ENCODE results near the gene EIF4EBP2.

EIF4EBP2 gene

DNA sequence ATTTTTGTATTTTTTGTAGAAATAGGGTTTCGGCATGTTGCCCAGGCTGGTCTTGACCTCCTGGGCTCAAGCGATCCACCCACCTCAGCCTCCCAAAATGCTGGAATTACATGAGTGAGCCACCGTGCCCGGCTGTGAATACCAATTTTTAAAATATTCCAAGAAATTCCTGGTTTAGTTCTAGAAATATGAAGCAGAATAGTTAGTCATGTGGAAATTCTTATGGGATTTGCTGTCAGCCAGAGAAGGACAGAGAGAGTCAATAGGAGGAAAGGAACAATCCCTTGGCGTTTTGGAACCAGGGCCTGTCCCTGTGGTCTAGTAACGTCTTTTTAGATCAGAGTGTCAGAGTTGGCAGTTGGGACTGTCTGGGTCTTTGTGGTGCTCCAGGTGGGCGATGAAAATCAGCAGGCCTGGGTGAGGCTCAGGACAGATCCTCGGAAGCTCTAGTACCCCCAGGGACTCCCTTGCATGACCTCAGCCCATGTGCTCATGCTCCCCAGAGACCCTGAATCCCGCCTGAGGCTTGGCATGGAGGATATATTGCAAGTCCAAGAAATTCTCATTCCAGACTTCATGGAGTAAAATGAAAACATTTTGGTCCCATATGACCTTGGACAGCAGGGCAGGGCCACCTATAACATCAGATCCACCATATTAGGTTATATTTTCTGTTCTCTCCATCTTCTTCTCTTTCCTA lies 29.8 kb downstream of the EIF4EBP2 start:
- DNase-seq, result no peak

- DNase-seq, result no peak
These were observed 31.5 kb downstream of the EIF4EBP2 start for GRCh38 chr10:70435241-70436085.

- DNase-seq, result no peak
These were observed 33.8 kb downstream of the EIF4EBP2 start for GRCh38 chr10:70437721-70438120.

DNA sequence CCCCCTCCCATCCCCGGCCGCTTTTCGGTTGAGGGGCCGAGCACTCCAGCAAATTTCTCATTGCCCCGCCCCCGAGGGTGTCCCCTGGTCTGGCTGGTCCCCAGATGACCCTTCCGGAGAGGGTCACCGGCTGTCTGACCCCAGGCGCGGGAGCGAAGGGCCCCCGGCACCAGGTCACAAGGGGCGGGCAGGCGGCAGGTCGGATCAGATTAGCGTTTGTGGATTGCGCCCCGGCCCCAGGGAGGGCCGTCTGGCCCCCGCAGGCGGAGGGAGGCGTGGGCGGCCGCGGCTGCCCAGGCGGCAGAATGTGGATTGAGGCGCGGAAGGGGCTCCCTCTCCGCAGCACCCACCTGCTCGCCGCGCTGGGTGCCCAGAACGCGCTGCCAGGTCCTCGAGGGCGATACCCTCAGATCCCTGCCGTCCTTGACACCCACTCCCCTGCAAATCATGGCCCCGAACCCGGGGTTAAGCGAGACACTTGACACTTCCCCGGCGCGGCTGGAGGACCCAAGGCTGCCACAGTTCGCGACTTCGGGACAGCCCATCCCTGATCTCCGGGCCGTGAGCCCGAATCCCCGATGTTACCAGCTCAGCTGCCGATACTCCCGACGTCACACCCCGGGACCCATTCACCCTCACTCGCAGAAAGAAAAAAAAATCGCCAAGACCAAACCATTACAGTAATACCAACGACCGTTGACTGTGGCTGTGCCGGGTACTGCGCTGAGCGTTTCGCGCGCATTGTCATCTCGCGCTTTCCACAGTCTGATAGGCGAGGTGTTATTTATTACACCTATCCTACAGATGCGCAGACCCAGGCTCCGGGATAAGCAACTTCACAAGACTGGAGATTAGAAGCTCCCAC lies 36.6 kb downstream of the EIF4EBP2 start:
- no peak for DNase-seq

GRCh38 chr10:70441161-70441894 lies 37.4 kb downstream of the EIF4EBP2 start, which contains the start of gene NODAL:
Gene NODAL, minus strand, starts transcription at chr10:70441681. Its CDS starts 14 bp downstream, at chr10:70441667.
- no peak for DNase-seq

DNA sequence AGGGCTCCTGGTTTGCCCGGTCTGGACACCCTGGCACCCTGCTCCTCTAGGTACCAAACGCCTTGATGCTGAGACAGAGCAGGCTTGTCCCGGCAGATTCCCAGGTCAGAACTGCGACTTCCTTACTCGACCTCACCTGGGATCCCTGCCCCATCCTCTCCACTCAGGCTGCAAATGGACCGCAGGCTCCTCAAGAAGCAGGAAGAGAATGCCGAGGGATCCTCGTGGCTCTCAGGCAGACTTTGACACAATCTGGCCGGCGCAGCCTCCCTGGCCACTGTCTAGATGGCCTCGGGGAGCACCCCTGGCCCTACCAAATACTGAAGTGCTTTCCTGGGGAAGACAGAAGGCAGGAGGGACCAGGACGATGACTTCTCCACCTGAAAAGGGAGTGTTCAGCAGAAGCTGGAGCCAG lies 38.0 kb downstream of the EIF4EBP2 start:
- DNase-seq, result no peak

GRCh38 chr10:70442332-70442988 lies 38.5 kb downstream of the EIF4EBP2 start:
- DNase-seq, result no peak

GRCh38 chr10:70444744-70445143 lies 40.8 kb downstream of the EIF4EBP2 start:
- no peak for DNase-seq

DNA sequence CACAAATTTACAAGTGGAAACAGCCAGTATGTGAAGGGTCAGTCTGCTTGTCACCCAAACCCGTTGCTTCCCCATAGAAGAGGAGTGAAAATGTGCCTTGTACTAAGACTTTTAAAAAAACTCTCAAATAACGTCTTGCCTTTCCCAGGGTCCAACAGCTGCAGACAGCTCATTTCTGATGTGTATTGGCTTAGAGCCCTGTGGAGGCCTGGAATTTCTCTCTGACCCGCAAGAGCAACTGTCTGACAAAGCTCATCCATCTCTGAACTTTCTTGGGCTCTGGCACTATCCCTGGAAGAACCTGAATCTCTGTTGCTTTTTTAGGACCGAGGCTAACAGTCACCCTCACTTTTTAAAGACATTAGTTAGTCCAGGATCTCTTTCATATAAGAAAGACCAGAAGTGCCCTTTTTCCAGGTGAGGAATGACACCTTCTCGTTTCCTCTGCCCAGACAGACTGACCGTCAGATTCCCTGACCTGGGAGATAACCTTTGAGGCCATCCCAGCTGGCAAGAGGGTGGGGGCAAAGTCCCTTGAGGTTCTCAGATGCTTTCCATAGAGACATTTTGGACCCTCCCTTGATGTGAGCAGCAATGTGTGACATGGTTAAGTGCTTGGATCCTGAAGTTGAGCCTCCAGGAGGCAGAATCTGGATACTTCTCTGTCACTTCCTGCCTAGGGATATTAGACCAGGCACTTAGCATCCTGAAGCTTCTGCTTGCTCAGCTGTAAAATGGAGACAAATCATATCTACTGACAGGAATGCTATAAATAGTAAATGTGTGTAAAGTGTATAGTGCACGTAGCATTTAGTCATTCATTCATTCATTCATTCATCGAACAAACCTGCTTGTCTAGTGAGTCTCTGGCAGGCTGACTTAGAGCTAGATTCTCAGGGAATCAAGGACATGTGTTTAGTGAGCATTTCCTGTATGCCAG lies 42.0 kb downstream of the EIF4EBP2 start:
- DNase-seq, result no peak

DNA sequence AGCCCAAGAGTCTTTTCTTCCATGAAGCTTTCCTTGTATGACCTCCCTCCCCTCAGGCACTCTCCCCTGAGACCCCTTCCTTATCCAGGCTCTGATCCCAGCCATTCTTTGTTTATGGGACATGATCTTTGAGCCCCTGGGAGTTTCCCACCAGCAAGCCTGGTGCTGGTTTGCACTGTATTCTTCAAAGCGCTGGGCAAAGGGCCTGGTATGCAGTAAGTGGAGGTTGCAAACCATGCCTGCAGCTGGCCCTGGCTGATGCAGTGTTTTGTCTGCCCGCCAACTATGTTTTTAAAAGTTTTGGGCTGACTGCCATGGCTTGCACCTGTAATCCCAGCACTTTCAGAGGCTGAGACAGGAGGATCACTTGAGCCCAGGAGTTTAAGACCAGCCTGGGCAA lies 44.3 kb downstream of the EIF4EBP2 start:
- DNase-seq, result no peak

DNA sequence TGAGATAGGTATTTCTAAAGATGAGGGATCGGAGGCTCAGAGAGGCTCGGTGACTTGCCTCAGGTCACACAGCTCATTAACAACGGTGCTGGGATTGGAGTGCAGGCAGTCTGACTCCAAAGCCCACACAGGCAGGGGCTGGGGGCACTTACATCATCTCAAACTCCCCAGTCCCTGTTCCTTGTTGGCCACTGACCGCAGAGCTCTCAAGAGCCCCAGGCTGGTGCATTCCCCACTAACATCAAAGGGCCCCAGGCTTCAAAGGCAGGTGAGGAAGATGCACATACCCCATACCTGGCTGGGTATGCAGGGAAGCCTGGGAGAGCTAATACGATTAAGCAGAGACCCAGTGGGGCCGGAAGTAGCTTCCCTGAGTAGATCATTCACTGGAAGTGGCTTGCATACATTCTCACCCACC lies 51.3 kb downstream of the EIF4EBP2 start:
- DNase-seq, result no peak

- no peak for DNase-seq
These were observed 52.2 kb downstream of the EIF4EBP2 start for GRCh38 chr10:70456164-70456563.

DNA sequence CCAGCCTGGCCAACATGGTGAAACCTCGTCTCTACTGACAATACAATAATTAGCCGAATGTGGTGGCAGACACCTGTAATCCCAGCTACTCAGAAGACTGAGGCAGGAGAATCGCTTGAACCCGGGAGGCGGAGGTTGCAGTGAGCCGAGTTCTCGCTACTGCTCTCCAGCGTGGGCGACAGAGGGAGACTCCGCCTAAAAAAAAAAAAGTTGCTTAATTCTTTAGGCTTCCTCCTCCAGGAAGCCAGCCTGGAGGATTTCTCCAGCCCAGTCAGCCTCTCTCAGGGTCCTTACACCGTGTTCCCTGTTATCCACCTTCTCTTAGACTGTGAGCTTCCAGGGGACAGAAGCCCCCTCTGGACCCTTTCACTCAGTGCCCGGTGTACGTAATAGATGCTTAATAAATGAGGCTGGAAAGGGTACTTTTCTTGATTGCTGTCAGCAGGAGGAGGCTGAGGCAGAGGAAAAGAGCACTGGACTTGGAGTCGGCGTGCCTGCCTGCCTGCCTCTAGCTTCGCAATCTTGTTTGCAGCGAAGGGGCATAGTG lies 53.9 kb downstream of the EIF4EBP2 start:
- no peak for DNase-seq

- no peak for DNase-seq
These were observed 54.5 kb downstream of the EIF4EBP2 start for GRCh38 chr10:70458329-70459060.

GRCh38 chr10:70459061-70459773 lies 55.3 kb downstream of the EIF4EBP2 start:
- no peak for DNase-seq

DNA sequence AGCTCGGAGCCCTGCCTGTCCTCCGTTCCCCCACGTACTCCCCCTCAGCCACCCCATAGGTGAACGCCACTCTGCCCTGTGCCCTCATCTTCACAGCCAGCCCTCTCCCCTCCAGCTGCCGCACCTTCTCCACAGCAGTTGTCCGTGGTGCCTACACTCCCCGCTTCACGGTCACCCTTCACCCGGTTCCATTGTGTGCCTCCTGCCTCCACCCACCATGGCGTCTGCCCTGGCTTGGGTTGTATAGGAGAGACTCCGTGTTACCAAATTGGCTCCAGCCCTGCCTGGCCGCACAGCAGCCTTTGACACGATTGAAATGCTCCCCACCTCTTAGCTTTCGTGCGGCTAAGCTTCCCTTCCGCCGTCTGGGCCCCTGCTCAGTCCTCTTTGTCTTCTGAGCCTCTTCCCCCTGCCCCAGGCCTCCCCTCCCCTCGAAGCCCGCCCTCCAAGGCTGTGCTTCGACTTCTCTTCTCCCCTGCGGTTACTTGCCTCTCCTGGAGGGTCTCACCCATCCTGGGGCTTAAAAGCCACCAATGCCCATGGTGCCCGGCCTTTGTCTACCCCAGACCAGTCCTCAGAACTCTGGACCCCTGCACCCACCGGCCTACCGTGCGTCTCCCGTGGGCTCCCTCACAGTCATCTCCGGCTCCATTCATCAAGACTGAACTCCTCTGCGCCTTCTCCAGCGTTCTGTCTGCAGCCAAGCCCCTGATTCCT lies 56.0 kb downstream of the EIF4EBP2 start:
- DNase-seq, result no peak

DNA sequence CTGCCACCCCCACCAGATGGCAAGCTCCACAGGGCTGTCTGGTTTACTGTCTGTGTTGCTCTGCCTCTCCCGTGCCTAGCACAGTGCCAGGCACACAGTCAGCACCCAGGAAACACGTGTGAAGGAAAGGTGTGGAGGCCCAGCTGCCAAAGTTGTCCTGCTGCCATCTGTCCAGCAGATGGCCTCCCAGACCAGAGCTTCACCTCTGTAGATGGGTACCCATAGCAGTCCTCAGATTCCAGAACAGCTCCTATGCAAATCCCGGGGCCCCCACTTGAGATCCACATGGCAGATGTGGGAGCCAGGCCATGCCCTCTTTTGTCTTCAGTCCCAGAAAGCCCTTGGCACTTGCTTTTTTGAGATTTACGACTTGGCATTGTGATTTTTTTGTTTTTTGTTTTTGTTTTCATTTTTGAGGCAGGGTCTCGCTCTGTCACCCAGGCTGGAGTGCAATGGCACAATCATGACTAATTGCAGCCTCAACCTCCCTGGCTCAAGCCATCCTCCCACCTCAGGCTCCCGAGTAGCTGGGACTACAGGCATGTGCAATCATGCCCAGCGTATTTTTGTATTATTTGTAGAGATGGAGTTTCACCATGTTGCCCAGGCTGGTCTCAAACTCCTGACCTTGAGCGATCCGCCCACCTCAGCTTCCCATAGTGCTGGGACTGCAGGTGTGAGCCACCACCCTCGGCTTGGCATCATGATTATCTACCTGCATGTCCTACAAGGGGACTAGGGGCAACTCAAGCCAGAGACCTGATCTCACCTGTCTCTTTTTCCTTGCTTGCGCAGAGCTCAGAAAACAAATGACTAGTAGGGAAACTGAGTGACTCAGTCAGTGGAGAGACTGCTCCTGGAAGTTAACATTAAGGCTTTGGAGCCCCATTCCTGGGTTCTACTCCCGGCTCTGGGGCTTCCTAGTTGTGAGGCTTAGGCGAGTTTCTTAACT lies 57.7 kb downstream of the EIF4EBP2 start:
- DNase-seq, result no peak

All from activated CD4-positive, CD25-positive, alpha-beta regulatory T cell treated with anti-CD3 and anti-CD28 coated beads, Interleukin-2, amount 50 U/mL, for 72 hours (primary cell).